ENCODE measurements around the gene UBQLN2. TPM values are rescaled to one million over a fixed set of nuclear protein-coding genes. Genes with fewer than 3 reads are reported as not detected.
A peak's percentile ranks its signal among the peaks of the same experiment; 100 is the strongest.
"Not testable (repeated sequence)": the region's sequence is repeated elsewhere in the genome, so short reads cannot be mapped to it uniquely, and the experiment has no call there.

The UBQLN2 gene
- 10 to 100 TPM; 32.2 to 36.6 TPM for total RNA-seq

DNA sequence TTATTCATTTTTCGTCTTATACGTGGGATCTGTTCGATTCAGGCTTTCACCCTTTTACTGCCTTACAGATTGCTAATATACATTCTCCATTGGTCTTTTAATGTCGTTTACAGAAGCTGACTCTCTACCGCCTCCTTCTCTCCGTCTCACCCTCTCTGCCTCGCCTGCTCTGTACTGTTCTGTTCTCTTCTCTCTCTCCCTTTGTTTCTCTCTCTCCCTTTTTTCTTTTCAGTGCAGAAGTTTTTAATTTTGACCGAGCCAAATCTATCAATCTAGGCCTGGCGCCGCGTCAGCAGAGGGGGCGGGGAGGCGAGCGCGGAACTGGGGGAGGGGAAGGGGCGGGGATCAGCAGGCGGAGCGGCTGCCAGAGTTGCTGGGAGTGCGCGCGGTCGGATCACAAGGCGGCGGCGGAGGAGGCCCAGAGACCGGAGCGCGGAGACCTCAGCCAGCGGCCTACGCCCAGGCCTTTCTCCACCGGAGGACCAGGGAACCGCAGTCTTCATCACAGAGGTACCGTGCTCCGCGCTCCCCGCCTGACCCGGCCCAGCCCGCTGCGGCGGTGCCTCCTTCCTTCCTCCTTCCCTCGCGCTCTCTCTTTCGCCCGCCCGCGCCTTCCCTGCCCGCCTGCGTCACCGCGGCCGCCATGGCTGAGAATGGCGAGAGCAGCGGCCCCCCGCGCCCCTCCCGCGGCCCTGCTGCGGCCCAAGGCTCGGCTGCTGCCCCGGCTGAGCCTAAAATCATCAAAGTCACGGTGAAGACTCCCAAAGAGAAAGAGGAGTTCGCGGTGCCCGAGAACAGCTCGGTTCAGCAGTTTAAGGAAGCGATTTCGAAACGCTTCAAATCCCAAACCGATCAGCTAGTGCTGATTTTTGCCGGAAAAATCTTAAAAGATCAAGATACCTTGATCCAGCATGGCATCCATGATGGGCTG, at the start of gene UBQLN2:
Gene UBQLN2, plus strand, starts transcription at position 397 of the 931 bp plus-strand sequence. Its CDS starts 247 bp downstream, at position 644.
- peaks cover 2% of the 10 kb centered on the region for H3K4me1 Mint-ChIP-seq
- CTCF ChIA-PET = interaction anchor here (1.7 kb wide), 1 partner anchor 164 kb away, joined by 5 read pairs; no protein-coding TSS in a partner anchor
- peak within 1 kb of the TSS; percentile 96 for H3K4me3 Mint-ChIP-seq
- peaks cover 26% of the 10 kb centered on the region for H3K36me3 Mint-ChIP-seq (ENCODE audit: low read depth)
- POLR2A ChIA-PET = interaction anchor here (1.0 kb wide), 1 partner anchor 15 kb away, joined by 3 read pairs; no protein-coding TSS in a partner anchor
- DNase-seq (peak; percentile 90), ATAC-seq (peak; percentile 69)
- intact Hi-C loops (cut with DNase I, micrococcal nuclease) = loop anchor here (1.0 to 10.0 kb wide), 10 partner anchors 165 to 1029 kb away; partner anchors contain the start of genes NBDY (in 2 of the 2), FAAH2 (in 1 of the 2), RRAGB (in 1 of the 2) and SPIN3 (in 1 of the 2)
- no peaks in the 10 kb centered on the region for H3K27me3 Mint-ChIP-seq
- H3K27ac Mint-ChIP-seq = peak within 1 kb of the TSS; percentile 100
- H3K9me3 Mint-ChIP-seq (ENCODE audit: low read depth) = no peaks in the 10 kb centered on the region

- ChIA-PET POLR2A (no interaction called here), CTCF (interaction anchor here (0.5 kb wide), 1 partner anchor 1300 kb away, joined by 3 read pairs; no protein-coding TSS in a partner anchor)
- Mint-ChIP-seq H3K27ac (no peak overlapping the region), H3K4me1 (no peaks in the 10 kb centered on the region), H3K9me3 (ENCODE audit: low read depth) (no peaks in the 10 kb centered on the region), H3K27me3 (no peaks in the 10 kb centered on the region), H3K36me3 (ENCODE audit: low read depth) (peaks cover 4% of the 10 kb centered on the region), H3K4me3 (no peak overlapping the region)
- ATAC-seq (no peak), DNase-seq (no peak)
- intact Hi-C loops (cut with DNase I, micrococcal nuclease) = no loop called here
Measured at GRCh38 chrX:56519642-56520041, 43.8 kb upstream of the UBQLN2 start.

DNA sequence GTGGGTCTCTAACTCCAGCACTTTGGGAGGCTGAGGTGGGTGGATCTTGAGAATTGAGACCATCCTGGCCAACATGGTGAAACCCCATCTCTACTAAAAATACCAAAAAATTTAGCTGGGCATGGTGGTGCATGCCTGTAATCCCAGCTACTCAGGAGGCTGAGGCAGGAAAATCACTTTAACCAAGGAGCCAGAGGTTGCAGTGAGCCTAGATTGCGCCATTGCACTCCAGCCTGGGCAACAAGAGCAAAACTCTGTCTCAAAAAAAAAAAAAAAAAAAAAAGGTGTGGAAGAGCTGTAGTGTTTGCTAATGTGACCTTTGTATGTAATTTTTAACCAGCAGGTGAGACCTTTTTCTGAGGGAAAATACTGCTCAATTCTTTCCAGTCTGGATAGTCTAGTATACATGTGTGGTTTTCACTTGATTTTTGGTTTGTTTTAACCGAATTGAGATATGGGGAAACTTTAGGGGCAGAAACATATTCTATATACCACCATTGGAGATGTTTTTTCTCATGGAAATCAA, 33.9 kb upstream of the UBQLN2 start:
- H3K4me1 Mint-ChIP-seq; intact Hi-C loops (cut with DNase I, micrococcal nuclease); H3K4me3 Mint-ChIP-seq; CTCF ChIA-PET; ATAC-seq; POLR2A ChIA-PET; H3K27me3 Mint-ChIP-seq; H3K9me3 Mint-ChIP-seq (ENCODE audit: low read depth); H3K36me3 Mint-ChIP-seq (ENCODE audit: low read depth); DNase-seq; H3K27ac Mint-ChIP-seq: not testable (repeated sequence)

- DNase-seq = no peak
- intact Hi-C loops (cut with DNase I, micrococcal nuclease) = no loop called here
- peaks cover 2% of the 10 kb centered on the region for H3K9me3 Mint-ChIP-seq (ENCODE audit: low read depth)
- no peak overlapping the region for H3K27ac Mint-ChIP-seq
- POLR2A ChIA-PET = no interaction called here
- H3K36me3 Mint-ChIP-seq (ENCODE audit: low read depth) = peaks cover 3% of the 10 kb centered on the region
- CTCF ChIA-PET = no interaction called here
- H3K27me3 Mint-ChIP-seq = no peaks in the 10 kb centered on the region
- no peak for ATAC-seq
- H3K4me1 Mint-ChIP-seq = no peaks in the 10 kb centered on the region
- H3K4me3 Mint-ChIP-seq = no peak overlapping the region
Measured at GRCh38 chrX:56530011-56530410, 33.4 kb upstream of the UBQLN2 start.

DNA sequence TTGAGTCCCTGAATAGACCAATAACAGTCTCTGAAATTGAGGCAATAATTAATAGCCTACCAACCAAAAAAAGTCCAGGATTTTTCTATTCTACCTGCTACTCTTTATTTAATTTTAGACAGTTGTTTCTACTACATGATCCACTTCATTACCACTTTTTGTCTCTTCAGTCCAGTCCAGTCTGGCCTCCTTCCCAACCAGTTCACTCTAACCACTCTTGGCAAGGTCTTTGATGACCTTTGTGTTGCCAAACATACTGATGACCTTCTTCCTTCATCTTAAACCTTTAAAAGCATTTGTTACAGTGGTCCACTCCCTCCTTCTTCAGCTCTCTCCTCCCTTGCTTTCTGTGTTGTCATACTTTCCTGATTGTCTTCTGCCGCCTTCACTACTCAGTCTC, 12.8 kb upstream of the UBQLN2 start:
- H3K4me3 Mint-ChIP-seq = no peak overlapping the region
- DNase-seq (no peak), ATAC-seq (no peak)
- H3K27me3 Mint-ChIP-seq = no peaks in the 10 kb centered on the region
- CTCF ChIA-PET = no interaction called here
- peaks cover 6% of the 10 kb centered on the region for H3K36me3 Mint-ChIP-seq (ENCODE audit: low read depth)
- no peaks in the 10 kb centered on the region for H3K4me1 Mint-ChIP-seq
- intact Hi-C loops (cut with DNase I, micrococcal nuclease) = no loop called here
- H3K27ac Mint-ChIP-seq = no peak overlapping the region
- peaks cover 16% of the 10 kb centered on the region for H3K9me3 Mint-ChIP-seq (ENCODE audit: low read depth)
- POLR2A ChIA-PET = no interaction called here

DNA sequence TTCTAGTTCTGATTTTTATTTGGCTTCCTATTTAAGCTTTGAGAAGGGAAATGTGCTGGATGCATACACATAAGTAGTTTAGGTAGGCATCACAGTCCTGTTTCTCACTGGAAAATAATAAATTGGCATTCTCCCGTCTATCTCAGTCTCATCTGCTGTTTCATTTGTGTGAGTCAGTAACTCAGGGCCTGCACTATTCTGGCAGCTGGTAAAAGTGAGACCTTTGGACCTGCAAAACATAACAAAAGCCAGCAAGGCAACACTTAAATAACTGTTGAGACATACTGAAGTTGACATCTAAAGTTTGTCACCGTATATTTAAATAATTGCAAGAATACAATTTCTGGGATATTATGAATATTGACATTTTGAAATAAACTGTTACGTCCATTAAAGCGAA, 8.6 kb upstream of the UBQLN2 start:
- Mint-ChIP-seq H3K4me3 (no peak overlapping the region), H3K36me3 (ENCODE audit: low read depth) (no peaks in the 10 kb centered on the region), H3K4me1 (no peaks in the 10 kb centered on the region), H3K27ac (no peak overlapping the region), H3K9me3 (ENCODE audit: low read depth) (peaks cover 5% of the 10 kb centered on the region), H3K27me3 (no peaks in the 10 kb centered on the region)
- DNase-seq (no peak), ATAC-seq (no peak)
- CTCF ChIA-PET = no interaction called here
- POLR2A ChIA-PET = no interaction called here
- intact Hi-C loops (cut with DNase I, micrococcal nuclease) = no loop called here

- H3K27me3 Mint-ChIP-seq = no peaks in the 10 kb centered on the region
- no peaks in the 10 kb centered on the region for H3K9me3 Mint-ChIP-seq (ENCODE audit: low read depth)
- POLR2A ChIA-PET = no interaction called here
- H3K4me3 Mint-ChIP-seq = no peak overlapping the region
- H3K27ac Mint-ChIP-seq = no peak overlapping the region
- H3K36me3 Mint-ChIP-seq (ENCODE audit: low read depth) = no peaks in the 10 kb centered on the region
- H3K4me1 Mint-ChIP-seq = no peaks in the 10 kb centered on the region
- intact Hi-C loops (cut with DNase I, micrococcal nuclease) = no loop called here
- no peak for DNase-seq
- CTCF ChIA-PET = no interaction called here
- no peak for ATAC-seq
Measured at GRCh38 chrX:56557376-56557929, 6.0 kb upstream of the UBQLN2 start.

DNA sequence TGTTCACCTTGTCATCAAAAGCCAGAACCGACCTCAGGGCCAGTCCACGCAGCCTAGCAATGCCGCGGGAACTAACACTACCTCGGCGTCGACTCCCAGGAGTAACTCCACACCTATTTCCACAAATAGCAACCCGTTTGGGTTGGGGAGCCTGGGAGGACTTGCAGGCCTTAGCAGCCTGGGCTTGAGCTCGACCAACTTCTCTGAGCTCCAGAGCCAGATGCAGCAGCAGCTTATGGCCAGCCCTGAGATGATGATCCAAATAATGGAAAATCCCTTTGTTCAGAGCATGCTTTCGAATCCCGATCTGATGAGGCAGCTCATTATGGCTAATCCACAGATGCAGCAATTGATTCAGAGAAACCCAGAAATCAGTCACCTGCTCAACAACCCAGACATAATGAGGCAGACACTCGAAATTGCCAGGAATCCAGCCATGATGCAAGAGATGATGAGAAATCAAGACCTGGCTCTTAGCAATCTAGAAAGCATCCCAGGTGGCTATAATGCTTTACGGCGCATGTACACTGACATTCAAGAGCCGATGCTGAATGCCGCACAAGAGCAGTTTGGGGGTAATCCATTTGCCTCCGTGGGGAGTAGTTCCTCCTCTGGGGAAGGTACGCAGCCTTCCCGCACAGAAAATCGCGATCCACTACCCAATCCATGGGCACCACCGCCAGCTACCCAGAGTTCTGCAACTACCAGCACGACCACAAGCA, 898 bp downstream of the UBQLN2 start:
- ChIA-PET CTCF (interaction anchor here (0.6 to 1.7 kb wide), 4 partner anchors 163 to 333 kb away, joined by 3 to 5 read pairs (median 4); no protein-coding TSS in a partner anchor), POLR2A (interaction anchor here (0.6 to 1.0 kb wide), 2 partner anchors 15 to 188 kb away, joined by 3 read pairs; no protein-coding TSS in a partner anchor)
- peak overlapping the region; percentile 96 for H3K4me3 Mint-ChIP-seq
- H3K4me1 Mint-ChIP-seq = peaks cover 9% of the 10 kb centered on the region
- peak; percentile 67 for ATAC-seq
- peaks cover 32% of the 10 kb centered on the region for H3K36me3 Mint-ChIP-seq (ENCODE audit: low read depth)
- H3K27me3 Mint-ChIP-seq = no peaks in the 10 kb centered on the region
- DNase-seq = peak; percentile 70
- no peaks in the 10 kb centered on the region for H3K9me3 Mint-ChIP-seq (ENCODE audit: low read depth)
- peak overlapping the region; percentile 100 for H3K27ac Mint-ChIP-seq
- intact Hi-C loops (cut with DNase I, micrococcal nuclease) = loop anchor here (2.0 to 10.0 kb wide), 9 partner anchors 164 to 1028 kb away; partner anchors contain the start of genes FAAH2 (in 1 of the 2), NBDY (in 1 of the 2), RRAGB (in 1 of the 2) and SPIN3 (in 1 of the 2)

GRCh38 chrX:56564921-56565840, 1.8 kb downstream of the UBQLN2 start:
- ChIA-PET POLR2A (interaction anchor here (0.6 kb wide), 1 partner anchor 187 kb away, joined by 3 read pairs; no protein-coding TSS in a partner anchor), CTCF (interaction anchor here (0.6 to 1.7 kb wide), 4 partner anchors 162 to 334 kb away, joined by 3 to 5 read pairs (median 4); no protein-coding TSS in a partner anchor)
- DNase-seq (peak; percentile 38), ATAC-seq (peak; percentile 4)
- H3K27ac Mint-ChIP-seq = peak overlapping the region; percentile 100
- H3K4me3 Mint-ChIP-seq = peak overlapping the region; percentile 96
- intact Hi-C loops (cut with DNase I, micrococcal nuclease) = loop anchor here (2.0 to 10.0 kb wide), 9 partner anchors 164 to 1027 kb away; partner anchors contain the start of genes FAAH2 (in 1 of the 2), NBDY (in 1 of the 2), RRAGB (in 1 of the 2) and SPIN3 (in 1 of the 2)
- peaks cover 37% of the 10 kb centered on the region for H3K36me3 Mint-ChIP-seq (ENCODE audit: low read depth)
- no peaks in the 10 kb centered on the region for H3K9me3 Mint-ChIP-seq (ENCODE audit: low read depth)
- H3K4me1 Mint-ChIP-seq = peaks cover 15% of the 10 kb centered on the region
- no peaks in the 10 kb centered on the region for H3K27me3 Mint-ChIP-seq

Measured in activated CD4-positive, alpha-beta T cell treated with anti-CD3 and anti-CD28 coated beads for 36 hours (primary cell).